ENCODE results near the gene ZNF277. TPM values are rescaled to one million over a fixed set of nuclear protein-coding genes. Genes with fewer than 3 reads are reported as not detected.

The ZNF277 gene
- total and polyA plus RNA-seq, 2 donors (not counting 3 experiments of a cell fraction or from before 2014, with no cell fraction given), result 7.8 to 22.6 TPM

GRCh38 chr7:112197322-112197721, 9.2 kb upstream of the ZNF277 start:
- H3K27me3 ChIP-seq (ENCODE audit: control insufficient read depth in 2 of 2, insufficient read depth in 2 of 2, low read length in 2 of 2), result no peaks in the 10 kb centered on the region
- peaks cover 74% of the 10 kb centered on the region for H3K4me1 ChIP-seq (ENCODE audit: control insufficient read depth, extremely low read depth, insufficient read depth, low read length)
- dilution Hi-C loops (cut with MboI; ENCODE audit: extremely low pct_ligation_motif_present, low sequenced_read_pairs), result no loop called here
- intact Hi-C loops (cut with micrococcal nuclease), result no loop called here
- CTCF ChIA-PET, result no interaction called here
- no peaks in the 10 kb centered on the region for H3K9me3 ChIP-seq (replicated peaks; ENCODE audit: control insufficient read depth, insufficient read depth, low read length)
- H3K4me2 ChIP-seq (ENCODE audit: insufficient read depth, low read length), result no peak overlapping the region
- DNase-seq (ENCODE audit: low read depth, low spot score) (no peak), FAIRE-seq (no peak)
- BruUV-seq (replicated peaks), result no TSS peak
- POLR2A ChIA-PET, result no interaction called here
- H3K9me1 ChIP-seq (replicated peaks; ENCODE audit: control insufficient read depth, extremely low read depth, insufficient read depth, low read length), result peaks cover 2% of the 10 kb centered on the region
- H3K36me3 ChIP-seq (ENCODE audit: control insufficient read depth in 2 of 2, extremely low read depth in 1 of 2, insufficient read depth in 2 of 2, low read length in 2 of 2), result no peaks in the 10 kb centered on the region
- TF ChIP-seq MYC (IDR thresholded peaks at IDR 0.05; ENCODE audit: low read depth, low read length) (no peak), POLR2A (IDR thresholded peaks at IDR 0.05; ENCODE audit: low read depth, low read length) (no peak), GATA2 (IDR thresholded peaks at IDR 0.05; ENCODE audit: insufficient read depth, insufficient read length, low read depth, low read length) (no peak), POLR2AphosphoS5 (IDR thresholded peaks at IDR 0.05; ENCODE audit: insufficient read depth, low read depth, low read length) (no peak), CTCF (IDR thresholded peaks at IDR 0.05; ENCODE audit: extremely low read depth in 1 of 2, insufficient read depth in 1 of 2, low read depth in 1 of 2, low read length in 2 of 2) (no peak)
- peaks cover 2% of the 10 kb centered on the region for H4K20me1 ChIP-seq (replicated peaks; ENCODE audit: control insufficient read depth, extremely low read depth, insufficient read depth, low read length)
- H2AFZ ChIP-seq (ENCODE audit: low read depth, low read length), result no peak overlapping the region
- H3K9ac ChIP-seq (replicated peaks; ENCODE audit: extremely low read depth, insufficient read depth, low read length), result no peak overlapping the region
- no peak overlapping the region for H3K27ac ChIP-seq (ENCODE audit: insufficient read depth, low read depth, low read length)
- H3K79me2 ChIP-seq (ENCODE audit: control insufficient read depth, insufficient read depth, low read length), result peaks cover 91% of the 10 kb centered on the region
- no peak overlapping the region for H3K4me3 ChIP-seq (replicated peaks in 1 of 3; ENCODE audit: insufficient read depth in 1 of 3, low read depth in 1 of 3, low read length in 3 of 3)

- POLR2A ChIA-PET, result no interaction called here
- H3K27me3 ChIP-seq (ENCODE audit: control insufficient read depth in 2 of 2, insufficient read depth in 2 of 2, low read length in 2 of 2), result no peaks in the 10 kb centered on the region
- dilution Hi-C loops (cut with MboI; ENCODE audit: extremely low pct_ligation_motif_present, low sequenced_read_pairs), result no loop called here
- intact Hi-C loops (cut with micrococcal nuclease), result no loop called here
- H3K9ac ChIP-seq (replicated peaks; ENCODE audit: extremely low read depth, insufficient read depth, low read length), result no peak overlapping the region
- no peak overlapping the region for H2AFZ ChIP-seq (ENCODE audit: low read depth, low read length)
- peaks cover 2% of the 10 kb centered on the region for H4K20me1 ChIP-seq (replicated peaks; ENCODE audit: control insufficient read depth, extremely low read depth, insufficient read depth, low read length)
- H3K4me3 ChIP-seq (replicated peaks in 1 of 3; ENCODE audit: insufficient read depth in 1 of 3, low read depth in 1 of 3, low read length in 3 of 3), result no peak overlapping the region
- CTCF ChIA-PET, result interaction anchor here (0.8 to 1.4 kb wide), 3 partner anchors 36 to 119 kb away, joined by 3 to 4 read pairs (median 3); no protein-coding TSS in a partner anchor
- H3K79me2 ChIP-seq (ENCODE audit: control insufficient read depth, insufficient read depth, low read length), result peaks cover 100% of the 10 kb centered on the region
- DNase-seq (ENCODE audit: low read depth, low spot score) (peak; percentile 51), FAIRE-seq (peak; percentile 26)
- peak overlapping the region; percentile 3 for H3K27ac ChIP-seq (ENCODE audit: insufficient read depth, low read depth, low read length)
- H3K4me1 ChIP-seq (ENCODE audit: control insufficient read depth, extremely low read depth, insufficient read depth, low read length), result peaks cover 69% of the 10 kb centered on the region
- no peaks in the 10 kb centered on the region for H3K9me3 ChIP-seq (replicated peaks; ENCODE audit: control insufficient read depth, insufficient read depth, low read length)
- no peaks in the 10 kb centered on the region for H3K36me3 ChIP-seq (ENCODE audit: control insufficient read depth in 2 of 2, extremely low read depth in 1 of 2, insufficient read depth in 2 of 2, low read length in 2 of 2)
- peak overlapping the region; percentile 22 for H3K4me2 ChIP-seq (ENCODE audit: insufficient read depth, low read length)
- peaks cover 2% of the 10 kb centered on the region for H3K9me1 ChIP-seq (replicated peaks; ENCODE audit: control insufficient read depth, extremely low read depth, insufficient read depth, low read length)
- TF ChIP-seq POLR2A (IDR thresholded peaks at IDR 0.05; ENCODE audit: low read depth, low read length) (no peak), MAX (IDR thresholded peaks at IDR 0.05; ENCODE audit: insufficient read depth, insufficient read length) (no peak), GATA2 (IDR thresholded peaks at IDR 0.05; ENCODE audit: insufficient read depth, insufficient read length, low read depth, low read length) (peak; percentile 7), JUN (IDR thresholded peaks at IDR 0.05; ENCODE audit: borderline replicate concordance, insufficient read depth, insufficient read length, low read depth) (peak; percentile 47), MYC (IDR thresholded peaks at IDR 0.05; ENCODE audit: low read depth, low read length) (no peak), EZH2 (IDR thresholded peaks at IDR 0.05; ENCODE audit: borderline replicate concordance, low read depth, low read length, severe bottlenecking) (no peak), FOS (IDR thresholded peaks at IDR 0.05; ENCODE audit: borderline replicate concordance, insufficient read depth, low read length) (peak; percentile 64), POLR2AphosphoS5 (IDR thresholded peaks at IDR 0.05; ENCODE audit: insufficient read depth, low read depth, low read length) (no peak), CTCF (IDR thresholded peaks at IDR 0.05; ENCODE audit: extremely low read depth in 1 of 2, insufficient read depth in 1 of 2, low read depth in 1 of 2, low read length in 2 of 2) (no peak)
- BruUV-seq (replicated peaks), result TSS peak; percentile 0
These were observed 7.3 kb upstream of the ZNF277 start for GRCh38 chr7:112199035-112199655.

All from endothelial cell of umbilical vein (primary cell).